RCC 7860 (cell line): ENCODE data around the gene CACNA2D4.
A peak's percentile ranks its signal among the peaks of the same experiment; 100 is the strongest.

ENCODE experiments used
- DNase-seq: peaks from one replicate; pipeline ENCODE4 v3.0.0-alpha.2; 2015; ENCODE audit warnings: low spot score
- FAIRE-seq: peaks from 2 replicates; lab custom pipeline; 2012; peaks lifted over from hg19 to GRCh38; lab: Jason Lieb, UNC

The CACNA2D4 gene

DNA sequence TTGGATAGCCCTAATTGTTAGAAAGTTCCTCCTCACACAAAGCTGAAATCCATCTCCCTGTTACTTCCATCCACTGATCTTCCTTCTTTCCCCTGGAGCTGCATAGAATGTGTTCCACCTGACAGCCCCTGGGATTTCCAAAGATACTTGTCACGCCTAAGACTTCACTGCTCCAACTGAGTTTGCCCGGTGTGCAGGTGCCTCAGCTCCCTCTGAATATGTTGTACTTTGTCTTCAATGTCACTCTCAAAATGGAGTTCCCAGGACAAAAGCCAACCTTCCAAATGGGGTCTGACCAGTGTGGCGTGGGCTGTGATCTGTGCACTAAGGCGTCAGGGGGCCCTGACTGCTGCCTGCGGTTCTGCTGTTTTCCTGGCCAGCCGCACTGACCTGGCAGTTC is 42.8 kb downstream of the CACNA2D4 start:
- DNase-seq (no peak), FAIRE-seq (no peak)

DNA sequence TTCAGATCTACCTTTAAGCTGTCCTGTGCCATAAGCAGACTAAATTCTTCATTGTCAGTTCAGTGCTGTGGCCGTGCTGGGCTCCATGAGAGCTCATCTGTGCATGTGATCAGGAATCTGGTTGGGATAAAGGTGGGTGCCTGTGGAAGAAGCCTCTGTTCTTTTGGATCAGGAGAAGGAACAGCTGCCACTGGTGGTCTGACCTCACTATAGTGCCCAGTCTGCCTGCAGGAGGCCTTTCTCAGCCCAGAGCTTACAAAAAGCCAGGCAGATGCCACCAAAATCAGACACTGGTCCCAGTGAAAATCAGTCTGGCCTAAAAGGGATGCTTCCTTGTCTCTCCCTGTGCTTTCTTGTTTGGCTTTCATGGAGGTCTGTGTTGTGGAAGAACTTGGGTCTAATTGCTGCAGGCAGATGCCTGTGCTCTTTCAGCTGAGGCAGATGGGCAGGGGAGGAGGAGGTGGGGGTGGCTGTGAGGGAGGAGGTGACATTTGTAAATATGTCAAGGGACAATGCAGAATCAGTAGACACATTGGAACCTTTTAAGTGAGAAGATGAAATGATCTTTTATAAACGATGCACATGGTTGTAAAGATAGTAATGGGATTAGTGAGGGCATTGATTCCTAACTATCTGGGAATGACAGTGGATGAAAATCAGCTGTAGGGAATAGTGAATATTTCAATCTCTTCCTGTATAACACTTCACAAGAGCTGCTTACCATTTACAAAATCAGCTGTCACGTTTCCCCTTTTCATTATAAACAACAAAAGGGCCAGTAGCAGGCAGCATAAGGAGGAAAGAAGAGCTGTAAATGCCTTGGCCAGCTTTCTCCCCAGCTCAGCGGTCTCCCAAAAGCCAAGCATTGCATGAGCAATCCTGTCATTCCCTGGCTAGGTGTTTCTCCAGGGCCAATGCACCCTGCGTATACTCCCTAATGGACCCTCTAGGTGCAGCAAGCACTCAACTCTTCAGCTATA is 44.6 kb downstream of the CACNA2D4 start:
- no peak for DNase-seq
- no peak for FAIRE-seq

DNA sequence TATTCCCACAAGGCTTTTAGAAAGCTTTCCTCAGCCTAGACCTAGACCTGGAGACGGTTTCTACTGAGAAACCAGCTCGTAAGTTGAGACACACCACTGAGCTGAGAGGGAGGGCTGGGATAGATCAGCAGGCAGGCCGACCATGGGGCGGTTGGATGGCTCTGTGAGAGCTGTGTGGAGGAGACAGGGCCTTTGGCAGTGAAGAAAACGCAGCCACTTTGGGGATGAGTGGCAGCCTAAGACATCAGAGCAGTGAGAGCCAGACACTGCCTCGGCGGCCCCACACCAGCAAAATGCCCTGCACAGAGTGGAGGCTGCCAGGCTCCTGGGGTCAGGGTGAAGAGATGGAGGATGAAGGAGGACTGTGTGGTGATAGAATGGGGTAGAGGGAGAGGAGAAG is 46.0 kb downstream of the CACNA2D4 start:
- no peak for DNase-seq
- no peak for FAIRE-seq

DNA sequence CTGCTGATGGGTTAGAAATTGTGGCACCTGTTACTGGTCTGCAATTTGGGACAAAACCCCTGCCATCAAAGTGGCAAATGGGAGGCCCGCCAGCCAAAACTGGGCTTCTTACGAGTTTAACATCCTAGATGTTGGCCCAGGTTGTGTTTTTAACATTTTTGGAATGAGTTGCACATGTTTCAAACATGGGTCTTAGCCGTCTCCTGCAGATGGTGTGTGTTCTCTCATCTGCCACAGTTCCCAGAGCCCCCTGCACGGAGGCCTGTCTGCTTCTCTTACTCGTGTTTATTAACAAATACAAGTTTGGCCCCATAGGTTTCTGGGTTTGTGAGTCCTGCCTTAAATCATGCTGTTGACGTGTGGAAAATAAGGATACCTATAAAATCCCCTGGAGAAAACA is 46.5 kb downstream of the CACNA2D4 start:
- DNase-seq (no peak), FAIRE-seq (no peak)

DNA sequence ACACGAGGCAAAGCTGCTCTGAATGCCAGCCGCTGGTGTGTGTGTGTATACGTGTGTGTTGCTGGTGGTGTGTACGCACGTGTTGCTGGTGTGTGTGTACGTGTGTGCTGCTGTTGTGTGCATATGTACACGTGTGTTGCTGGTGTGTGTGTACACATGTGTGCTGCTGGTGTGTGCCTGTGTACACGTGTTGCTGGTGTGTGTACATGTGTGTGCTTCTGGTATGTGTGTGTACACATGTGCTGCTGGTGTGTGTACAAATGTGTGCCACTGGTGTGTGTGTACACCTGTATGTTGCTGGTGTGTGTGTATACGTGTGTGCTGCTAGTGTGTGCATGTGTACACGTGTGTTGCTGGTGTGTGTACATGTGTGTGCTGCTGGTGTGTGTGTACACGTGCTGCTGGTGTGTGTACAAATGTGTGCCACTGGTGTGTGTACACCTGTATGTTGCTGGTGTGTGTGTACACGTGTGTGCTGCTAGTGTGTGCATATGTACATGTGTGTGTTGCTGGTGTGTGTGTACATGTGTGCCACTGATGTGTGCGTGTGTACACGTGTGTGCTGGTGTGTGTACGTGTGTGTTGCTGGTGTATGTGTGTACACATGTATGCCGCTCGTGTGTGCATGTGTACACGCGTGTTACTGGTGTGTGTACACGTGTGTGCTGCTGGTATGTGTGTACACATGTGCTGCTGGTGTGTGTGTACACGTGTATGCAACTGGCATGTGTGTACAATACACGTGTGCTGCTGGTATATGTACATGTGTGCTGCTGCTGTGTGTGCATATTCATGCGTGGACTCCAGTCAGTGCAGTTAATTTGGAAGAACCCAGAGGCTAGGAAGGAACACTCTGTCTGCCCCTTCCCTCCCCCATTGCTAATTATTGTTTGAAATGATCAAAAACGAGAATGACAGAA is 47.2 kb downstream of the CACNA2D4 start:
- no peak for DNase-seq
- no peak for FAIRE-seq

DNA sequence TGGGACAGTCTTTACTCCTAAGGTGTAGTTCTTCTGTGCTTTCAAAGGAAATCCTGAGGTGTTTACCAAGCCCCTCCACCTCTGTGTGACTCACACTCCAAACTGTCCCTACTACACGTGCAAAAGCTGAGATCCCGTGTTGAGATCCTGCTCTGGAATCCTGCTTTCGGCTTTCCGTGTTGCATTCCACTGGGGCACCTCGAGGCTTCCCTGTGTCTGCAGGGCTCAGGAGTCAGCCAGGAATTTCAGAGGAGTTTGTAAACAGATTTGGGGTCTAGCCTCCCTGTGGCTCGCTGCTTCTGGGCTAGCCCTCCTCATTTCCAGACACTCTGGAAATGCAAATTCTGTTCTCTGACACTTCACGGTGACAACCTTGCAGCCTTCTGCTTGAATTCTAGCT is 48.4 kb downstream of the CACNA2D4 start:
- DNase-seq (no peak), FAIRE-seq (no peak)

DNA sequence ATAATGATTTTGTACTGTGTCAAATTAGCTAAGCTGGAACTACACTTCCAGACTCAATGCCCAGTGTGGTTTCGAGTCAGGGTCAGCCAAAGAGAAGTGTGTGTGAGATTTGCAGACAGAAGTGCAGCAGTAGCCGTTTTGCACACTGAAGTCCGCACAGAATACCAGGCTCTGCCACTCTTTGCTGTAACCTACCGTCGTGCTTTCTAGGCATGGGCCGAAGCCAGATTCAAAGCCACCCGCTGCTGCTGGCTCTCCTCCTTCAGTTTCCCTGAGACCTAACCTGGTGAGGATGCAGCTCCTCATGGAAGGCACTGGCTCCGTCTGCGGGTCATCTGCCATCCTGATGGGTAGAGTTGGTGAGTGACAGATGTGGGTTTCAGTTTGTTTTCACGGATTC is 49.3 kb downstream of the CACNA2D4 start:
- no peak for FAIRE-seq

DNA sequence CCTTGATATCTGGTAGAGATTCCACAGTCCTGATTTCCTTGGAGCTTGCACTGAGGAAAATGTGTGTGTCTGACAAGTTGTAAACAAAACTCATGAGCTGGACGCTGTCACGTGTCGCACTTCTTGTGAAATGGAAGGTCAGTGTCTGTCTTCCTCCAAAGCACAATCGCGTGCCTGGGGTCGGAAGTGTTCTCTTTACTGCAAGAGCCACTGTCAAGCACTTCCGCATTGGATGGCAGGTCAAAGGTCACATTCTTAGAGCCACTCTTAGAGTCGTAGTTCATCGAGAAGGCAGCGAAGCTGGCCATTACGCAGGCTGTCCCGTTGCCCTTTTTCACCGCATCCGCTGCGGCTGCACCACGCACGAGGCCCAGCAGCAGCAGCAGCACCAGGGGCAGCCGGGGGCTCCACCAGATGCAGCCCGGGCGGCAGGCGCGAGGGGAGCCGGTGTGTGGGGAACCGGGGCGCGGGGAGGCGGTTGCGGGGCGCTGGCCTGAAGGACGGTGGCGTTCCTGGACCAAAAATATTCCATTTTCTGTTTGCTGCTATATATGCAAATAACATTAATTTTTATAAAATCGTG is 53.1 kb downstream of the CACNA2D4 start:
- FAIRE-seq (no peak), DNase-seq (no peak)

More for the DNA sequence above, 49.3 kb downstream of the CACNA2D4 start:
- DNase-seq, result no peak

DNA sequence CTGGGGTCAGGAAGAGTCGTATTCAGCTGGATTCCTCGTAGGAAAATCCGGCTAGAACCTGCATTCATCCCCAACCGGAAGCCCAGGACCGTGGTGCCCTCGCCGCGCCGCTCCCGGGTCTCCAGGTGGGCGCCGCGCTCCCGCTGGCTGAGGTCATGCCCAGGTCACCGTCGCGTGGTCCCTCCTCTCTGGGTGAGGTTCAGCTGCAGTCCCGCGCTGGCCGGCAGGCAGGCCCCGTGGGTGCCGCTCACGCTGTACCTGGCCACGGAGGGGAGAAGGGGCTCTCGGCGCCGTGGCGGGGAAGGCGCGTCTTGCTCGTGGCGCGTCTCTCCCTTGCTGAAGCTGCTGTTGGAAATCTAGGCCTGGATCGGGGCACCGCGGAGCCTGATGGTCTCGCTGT is 53.6 kb downstream of the CACNA2D4 start:
- no peak for FAIRE-seq
- no peak for DNase-seq

DNA sequence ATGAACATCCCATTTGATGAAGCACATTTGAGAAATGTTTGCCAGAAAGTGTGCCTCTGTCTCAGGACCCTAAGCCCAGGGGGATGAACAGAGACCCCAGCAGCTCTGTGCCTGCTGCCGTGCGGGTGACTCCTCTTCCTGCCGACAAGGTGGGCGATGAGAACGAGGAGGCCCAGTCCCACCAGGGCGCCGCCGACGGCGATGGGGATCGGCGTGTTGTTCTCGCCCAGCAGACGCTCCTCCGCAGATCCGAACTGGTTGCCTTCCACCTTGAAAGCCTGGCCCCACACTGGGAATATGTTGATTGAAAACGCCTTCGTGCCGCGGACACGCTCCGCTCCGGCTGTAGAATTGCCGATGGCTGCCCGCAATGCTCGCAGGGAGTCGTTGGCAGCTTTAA is 54.0 kb downstream of the CACNA2D4 start:
- FAIRE-seq (no peak), DNase-seq (no peak)

DNA sequence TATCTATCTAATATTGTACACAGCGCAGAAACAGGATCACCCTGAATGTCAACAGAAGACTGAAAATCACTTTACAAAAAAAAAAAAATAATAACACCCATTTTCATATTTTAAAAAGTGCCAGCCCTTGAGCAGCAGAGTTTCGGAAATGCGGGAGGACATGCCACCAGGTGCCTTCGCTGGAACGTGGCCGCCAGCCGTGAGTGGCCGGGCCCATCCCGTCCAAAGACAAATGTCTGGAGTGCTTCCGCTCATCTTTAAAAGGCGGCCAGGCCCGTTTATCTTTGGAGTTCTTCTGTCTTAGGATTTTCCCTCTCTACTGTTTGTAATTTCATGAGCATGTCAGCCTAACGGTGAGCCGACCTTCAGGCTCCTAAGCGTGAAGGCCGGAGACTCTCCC is 54.6 kb downstream of the CACNA2D4 start:
- FAIRE-seq (no peak), DNase-seq (no peak)

DNA sequence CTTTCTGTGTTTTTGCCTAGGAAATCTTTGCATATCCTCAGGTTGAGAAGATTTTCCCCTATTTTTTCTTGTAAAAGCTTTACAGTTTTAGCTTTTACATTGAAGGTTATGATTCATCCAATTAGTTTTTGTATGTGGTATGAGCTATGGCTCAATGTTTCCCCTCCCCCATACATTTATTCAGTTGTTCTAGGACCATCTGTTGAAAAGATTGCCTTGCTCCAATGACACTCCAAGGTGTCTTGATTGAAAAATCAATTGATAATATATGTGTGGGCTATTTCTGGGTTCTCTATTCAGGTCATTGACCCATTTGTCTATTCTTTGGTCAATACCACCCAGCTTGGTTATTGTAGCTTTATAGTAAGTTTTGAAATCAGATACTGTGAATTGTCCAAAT is 55.5 kb downstream of the CACNA2D4 start:
- no peak for DNase-seq
- no peak for FAIRE-seq

DNA sequence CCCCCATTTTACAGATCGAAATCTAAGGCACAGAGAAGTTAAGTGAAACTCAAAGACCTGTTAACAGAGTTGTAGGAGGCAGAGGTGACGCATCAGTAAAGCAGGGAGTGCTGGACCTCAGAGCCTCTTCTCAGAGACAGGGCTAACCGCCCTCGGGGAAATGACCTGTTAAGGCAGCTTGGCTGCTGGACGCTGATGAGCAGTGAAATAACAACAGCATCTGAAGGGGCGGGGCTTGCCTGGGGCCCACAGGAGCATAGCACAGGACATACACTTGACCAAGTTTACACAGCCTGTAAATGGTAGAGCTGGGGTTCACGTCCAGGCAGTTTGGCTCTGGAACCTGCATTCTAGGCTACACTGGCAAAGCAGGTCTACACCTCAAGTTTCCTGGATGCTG is 58.8 kb downstream of the CACNA2D4 start:
- FAIRE-seq (no peak), DNase-seq (peak; percentile 12)

DNA sequence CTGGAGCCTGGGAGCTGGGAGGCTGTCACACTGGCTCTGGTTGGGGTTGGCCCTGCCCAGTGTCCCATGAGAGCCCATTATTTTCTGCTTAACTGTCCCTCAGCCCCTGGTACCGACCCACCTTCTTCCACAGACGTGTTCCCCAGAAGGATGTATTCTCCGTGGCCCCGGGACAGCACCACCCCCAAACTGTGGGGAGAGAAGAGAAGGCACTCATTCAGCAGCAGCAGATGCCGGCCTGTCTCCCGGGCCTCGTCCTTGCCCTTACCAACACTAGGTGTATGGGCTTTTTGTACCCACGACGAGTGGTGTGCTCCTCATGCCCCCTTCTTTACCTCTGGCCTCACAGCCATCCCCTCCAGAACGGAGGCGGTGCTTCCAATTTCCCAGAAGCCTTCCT is 60.0 kb downstream of the CACNA2D4 start:
- FAIRE-seq (no peak), DNase-seq (no peak)

DNA sequence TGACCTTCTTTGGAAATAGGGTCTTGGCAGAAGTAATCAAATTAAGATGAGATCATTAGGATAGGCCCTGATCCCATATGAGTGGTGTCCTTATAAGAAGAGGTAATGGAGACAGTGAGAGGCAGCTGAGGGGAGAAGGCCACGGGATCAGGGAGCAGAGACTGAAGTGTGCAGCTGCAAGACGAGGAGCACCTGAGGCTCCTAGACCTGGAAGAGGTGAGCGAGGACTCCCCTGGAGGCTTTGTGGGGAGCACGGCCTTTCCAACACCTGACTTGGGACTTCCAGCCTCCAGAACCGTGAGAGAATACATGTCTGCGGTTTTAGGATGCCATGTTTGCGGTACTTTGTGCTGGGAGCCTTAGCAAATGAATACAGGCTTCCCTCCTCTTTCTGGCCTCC is 60.6 kb downstream of the CACNA2D4 start:
- DNase-seq (no peak), FAIRE-seq (no peak)

DNA sequence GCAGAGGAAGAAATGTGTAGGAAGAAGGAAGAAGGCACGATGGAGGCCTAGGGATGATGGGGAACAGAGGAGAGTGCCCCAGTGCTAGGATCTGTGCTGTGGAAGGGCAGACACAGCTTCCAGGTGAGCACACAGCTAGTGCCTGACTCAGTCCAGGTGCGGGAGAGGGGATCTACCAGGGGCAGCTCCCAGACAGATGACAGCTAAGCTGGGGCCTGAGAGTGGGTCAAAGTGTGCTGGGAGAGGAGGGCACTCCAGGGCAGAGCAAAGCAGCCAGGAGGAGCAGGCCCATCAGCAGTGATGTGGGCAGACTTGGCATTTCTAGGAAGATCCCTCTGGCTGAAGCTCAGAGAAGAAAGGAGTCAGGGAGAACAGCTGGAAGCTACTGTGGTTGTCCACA is 61.4 kb downstream of the CACNA2D4 start:
- no peak for FAIRE-seq
- no peak for DNase-seq

DNA sequence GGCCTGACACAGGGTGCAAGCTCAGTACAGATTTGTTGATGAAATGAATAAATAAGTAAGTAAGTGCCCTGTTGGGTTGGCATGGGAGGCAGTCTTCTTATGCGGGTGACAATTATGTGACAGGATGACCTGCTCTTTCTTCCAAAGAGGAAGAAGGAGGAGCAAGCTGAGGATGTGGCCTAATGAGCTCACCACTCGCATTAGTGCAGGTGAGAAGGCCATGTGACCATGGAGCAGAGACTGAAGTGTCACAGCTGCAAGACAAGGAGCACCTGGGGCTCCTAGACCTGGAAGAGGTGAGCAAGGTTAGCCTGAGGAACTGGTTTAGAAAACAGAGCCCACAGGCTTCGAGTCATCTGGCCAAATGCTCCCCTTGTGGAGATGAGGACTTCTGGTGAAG is 63.2 kb downstream of the CACNA2D4 start:
- DNase-seq (no peak), FAIRE-seq (no peak)

DNA sequence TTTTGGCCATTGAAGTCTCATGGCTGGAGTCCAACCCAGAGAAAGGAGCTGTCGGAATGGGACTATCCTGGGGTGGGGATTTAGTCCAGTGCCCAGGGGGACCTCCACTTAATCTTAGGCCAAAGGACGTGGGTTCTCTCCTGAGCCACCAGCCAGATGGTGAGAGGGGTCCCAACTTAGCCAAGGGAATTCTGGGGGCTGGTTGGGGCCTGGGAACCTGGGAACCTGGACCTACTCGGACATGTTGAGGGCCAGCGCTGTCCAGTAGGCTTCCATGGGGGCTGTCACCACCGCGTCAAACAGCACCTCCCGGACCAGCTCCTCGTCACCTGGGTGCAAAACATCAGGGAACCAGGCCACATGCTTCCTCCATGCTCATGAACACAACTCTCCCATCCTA is 64.7 kb downstream of the CACNA2D4 start:
- no peak for DNase-seq
- FAIRE-seq, result no peak

DNA sequence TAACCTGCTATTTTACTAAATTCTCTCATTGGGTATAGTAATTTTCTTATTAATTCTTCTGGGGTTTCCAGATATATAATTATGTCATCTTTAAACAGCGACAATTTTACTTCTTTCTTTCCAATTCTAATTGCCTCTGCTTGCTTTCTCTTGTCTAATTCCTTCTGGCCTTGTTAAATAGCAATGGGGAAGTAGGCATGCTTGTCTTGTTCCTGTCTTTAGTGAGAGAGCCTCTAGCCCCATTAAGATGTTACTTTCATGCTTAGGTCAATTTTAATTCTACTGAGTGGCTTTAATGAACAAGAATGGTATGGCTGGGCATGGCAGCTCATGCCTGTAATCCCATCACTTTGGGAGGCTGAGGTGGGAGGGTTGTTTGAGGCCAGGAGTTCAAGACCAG is 66.4 kb downstream of the CACNA2D4 start:
- FAIRE-seq (no peak), DNase-seq (no peak)

DNA sequence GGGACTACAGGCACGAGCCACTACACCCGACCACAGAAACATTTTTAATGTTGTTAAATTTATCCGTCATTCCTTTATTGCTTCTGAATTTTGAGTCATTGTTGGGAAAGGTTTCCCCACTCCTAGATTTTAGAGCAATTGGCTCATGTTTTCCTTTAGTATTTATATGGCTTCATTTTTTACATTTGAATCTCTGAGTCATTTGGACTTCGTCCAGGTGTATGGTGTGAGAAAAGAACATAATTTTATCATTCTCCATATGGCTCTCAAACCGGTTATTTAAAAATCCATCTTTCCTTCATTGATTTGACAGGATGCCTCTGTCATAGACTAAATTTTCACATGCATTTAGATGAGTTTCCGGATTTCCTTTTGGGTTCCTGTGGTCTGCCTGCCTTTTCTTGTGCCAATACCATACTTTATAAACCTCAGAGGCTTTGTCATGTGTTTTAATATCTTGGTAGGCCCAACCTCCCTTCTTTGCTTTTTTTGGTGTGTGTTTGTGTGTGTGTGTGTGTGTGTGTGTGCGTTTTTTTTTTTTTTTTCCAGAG is 67.2 kb downstream of the CACNA2D4 start:
- DNase-seq, result no peak
- FAIRE-seq, result no peak

DNA sequence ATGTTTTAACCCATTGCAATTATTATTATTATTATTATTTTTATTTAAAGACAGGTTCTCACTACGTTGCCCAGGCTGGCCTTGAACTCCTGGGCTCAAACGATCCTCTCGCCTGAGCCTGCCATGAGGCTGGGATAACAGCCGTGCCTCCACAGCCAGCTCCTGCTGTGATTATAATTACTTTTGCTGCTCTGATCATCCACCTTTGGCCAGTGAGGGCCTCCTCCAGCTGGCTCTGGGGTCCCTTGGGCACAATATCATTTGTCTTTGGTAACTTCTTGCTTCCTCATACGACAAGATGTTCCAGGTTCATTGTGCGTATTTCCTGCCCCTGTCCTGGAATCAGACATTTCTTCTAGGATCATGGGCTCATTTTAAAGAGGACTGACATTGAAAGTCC is 69.7 kb downstream of the CACNA2D4 start:
- FAIRE-seq (no peak), DNase-seq (no peak)
